CD4-positive, alpha-beta T cell treated with Interleukin-12 subunit alpha and Interleukin-12 subunit beta, for 1 hour (primary cell): ENCODE data around the gene ACADS.

Experiments
- DNase-seq: peaks from one replicate; pipeline ENCODE4 v3.0.0-alpha.2; 2020

Gene ACADS

DNA sequence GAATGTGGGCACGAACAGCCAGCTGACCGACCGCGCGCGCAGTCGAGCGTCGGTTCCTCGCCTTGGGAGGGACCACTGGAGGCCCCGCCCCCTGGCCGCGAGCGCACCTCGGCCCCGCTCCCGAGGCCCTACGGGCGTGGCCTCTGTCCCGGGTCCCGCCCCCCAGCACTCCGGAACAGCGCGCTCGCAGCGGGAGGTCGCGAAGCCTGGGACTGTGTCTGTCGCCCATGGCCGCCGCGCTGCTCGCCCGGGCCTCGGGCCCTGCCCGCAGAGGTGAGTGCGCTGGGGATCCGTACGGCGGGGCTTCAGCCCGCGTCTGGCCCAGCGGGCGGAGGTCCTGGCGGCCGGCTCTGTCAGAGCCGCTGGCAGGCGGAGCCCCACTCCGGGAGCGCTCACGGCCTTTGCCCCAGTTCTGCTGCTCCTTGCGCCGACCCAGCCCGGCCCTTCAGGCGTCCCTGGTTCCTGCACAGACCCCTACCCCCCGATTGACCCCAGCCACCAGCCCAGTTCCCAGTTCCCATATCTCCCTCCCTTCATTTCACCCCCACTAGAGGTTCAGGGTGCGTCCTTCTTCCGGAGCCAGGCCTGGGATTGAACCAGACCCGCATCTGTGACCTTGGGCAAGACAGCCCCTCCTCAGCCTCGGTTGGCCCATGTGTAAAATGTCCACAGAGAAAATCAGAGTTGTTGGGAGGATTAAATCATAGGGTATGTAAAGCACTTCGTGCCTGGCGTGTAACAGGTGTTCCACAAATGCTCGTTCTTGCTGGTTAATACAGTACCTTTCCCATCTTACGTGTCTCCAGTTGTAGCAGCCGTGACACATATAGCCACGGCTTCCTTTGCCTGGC lies at the start of gene ACADS:
TSS of gene ACADS (plus strand) at position 168 of the 851 bp plus-strand sequence. CDS start at position 228, 60 bp downstream.
- DNase-seq: peak; percentile 91

- no peak for DNase-seq
Observed at GRCh38 chr12:120677765-120678473, 47.7 kb upstream of the ACADS start.

- DNase-seq: no peak
Observed at GRCh38 chr12:120678572-120678971, 47.1 kb upstream of the ACADS start.

DNA sequence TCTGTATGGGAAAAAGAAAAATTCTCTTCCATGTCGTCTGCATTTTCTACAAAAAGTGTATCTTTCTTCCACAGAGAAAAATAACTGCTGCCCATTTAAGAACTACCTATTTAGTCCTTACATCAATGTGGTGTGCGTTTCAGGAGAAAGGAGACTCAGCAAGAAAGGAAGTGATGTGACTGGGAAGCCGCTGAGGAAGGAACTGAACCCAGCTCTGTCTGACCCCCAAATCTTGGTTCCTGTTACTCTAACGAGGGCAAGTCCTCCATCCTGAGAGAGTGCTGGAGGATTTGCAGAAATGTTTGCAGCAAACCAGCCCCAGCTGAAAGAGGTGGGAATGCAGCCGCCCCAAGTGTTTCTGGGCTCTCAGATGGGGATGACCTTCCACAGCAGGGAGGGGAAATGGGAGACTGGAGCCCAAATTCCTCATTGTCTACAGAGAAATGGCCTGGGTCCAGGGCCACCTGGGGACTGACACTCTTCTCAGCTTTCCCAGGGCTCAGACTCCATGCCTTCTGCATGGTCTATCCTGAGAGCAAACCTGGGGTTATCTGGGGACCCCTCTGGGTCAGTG lies 45.4 kb upstream of the ACADS start:
- DNase-seq: no peak

- no peak for DNase-seq
Observed at GRCh38 chr12:120684523-120684932, 41.1 kb upstream of the ACADS start.

DNA sequence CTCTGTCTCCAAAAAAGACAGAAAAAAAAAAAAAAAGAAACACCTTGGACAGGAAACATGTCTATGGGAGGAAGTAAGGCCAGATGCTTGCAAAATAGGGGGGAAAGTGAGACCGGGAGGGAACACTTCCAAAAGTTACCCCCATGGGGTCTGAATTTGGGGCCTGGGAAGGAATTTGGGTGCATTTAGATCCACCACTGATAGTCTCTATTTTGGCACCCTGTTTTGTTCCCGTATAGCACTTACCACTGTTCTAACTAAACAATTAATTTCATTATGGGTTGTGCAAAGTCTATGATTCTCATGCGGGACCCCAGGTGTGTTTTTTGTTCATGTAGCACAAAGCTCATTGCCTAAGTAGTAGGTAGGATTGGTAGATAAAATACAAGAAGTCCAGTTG lies 40.1 kb upstream of the ACADS start:
- no peak for DNase-seq

DNA sequence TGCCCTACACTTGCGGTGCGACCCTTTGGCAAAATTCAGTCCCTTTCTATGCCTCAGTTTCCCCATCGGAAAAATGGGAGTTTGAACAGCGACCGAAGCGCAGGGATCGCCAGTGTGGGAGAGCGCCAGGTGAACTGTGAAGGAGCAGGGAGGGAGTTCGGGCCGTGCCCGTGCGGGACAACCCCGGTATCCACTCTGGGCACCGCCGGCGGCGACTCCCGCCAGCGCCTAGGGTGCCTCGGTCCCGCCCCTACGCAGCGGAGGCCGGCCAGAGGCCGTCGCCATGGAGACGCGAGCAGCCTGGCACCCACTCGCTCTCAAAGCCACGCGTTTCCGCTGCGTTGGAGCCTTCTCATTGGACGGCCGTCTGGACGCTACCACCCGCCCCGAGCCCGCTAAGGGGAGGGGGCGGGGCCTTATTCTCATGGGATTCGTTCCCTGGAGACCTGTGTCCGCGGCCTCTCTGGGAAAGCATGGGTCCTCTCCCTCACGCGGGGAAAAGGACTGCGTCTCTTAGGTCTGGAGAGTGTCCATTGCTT lies 39.4 kb upstream of the ACADS start:
- DNase-seq: peak; percentile 97

- DNase-seq: peak; percentile 99
Observed at GRCh38 chr12:120686690-120687577, 38.7 kb upstream of the ACADS start, which contains the start of gene MLEC. TSS of gene MLEC (plus strand) at chr12:120687149. CDS start at chr12:120687297, 148 bp downstream.

- DNase-seq: peak; percentile 33
Observed at GRCh38 chr12:120687578-120688289, 37.9 kb upstream of the ACADS start.

DNA sequence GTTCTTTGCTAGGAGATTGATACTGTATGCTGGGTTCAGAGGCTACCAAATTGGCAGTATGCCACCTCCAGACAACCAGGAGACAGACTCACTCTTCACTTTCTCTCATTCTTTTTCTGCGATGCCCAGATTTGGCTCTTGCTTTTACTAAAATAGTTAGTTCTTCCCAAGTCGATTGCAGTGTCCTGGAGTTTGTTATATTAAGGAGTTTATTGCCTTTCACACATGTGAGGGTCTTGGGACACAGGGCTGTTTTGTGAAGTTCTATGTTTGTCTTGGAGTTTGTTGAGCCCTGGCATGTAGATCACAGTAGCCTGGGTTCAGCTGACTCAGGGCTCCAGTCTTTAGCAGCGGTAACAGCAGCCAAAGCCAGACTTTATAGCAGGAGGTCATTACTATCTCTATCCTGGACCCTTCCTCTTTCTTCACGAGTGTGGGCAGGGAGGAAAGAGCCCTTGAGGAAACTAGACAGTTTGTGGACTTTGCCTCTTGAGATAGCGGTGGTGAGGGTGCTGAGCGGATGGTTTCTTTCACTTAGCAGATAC lies 37.0 kb upstream of the ACADS start:
- no peak for DNase-seq

DNA sequence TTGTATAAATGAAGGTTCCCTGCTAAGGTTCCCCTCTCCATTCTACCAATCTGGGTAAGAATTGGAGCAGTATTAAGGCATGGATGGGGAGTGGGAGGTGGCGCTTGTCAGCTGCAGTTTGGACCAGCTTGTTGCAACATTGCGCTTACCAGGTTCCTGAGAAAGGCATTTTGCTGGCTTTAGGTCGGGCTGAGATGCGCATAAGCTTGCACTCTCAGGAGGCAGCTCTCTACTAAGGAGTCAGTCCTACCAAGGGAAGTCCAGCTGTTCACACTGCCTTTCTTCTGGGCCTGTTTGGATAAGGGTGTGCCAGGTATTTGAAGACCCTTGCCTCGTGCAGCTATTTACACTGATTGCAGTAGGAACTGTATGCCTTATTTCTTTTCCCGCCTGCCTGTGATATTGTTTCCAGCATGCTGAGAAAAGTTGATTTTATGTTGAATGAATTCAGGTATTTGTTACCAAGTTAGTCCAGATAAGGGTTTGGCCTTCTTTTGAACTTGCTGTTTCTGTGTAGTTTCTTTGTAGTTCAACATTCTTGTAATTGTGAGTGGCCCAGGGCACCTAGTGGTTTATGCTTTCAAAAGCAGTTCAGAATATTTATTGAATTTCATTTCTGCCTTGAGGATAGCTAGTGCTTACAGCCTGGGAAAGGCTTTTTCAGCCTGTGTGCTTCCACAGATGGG lies 36.1 kb upstream of the ACADS start:
- DNase-seq: no peak

- no peak for DNase-seq
Observed at GRCh38 chr12:120690083-120690450, 35.6 kb upstream of the ACADS start.

DNA sequence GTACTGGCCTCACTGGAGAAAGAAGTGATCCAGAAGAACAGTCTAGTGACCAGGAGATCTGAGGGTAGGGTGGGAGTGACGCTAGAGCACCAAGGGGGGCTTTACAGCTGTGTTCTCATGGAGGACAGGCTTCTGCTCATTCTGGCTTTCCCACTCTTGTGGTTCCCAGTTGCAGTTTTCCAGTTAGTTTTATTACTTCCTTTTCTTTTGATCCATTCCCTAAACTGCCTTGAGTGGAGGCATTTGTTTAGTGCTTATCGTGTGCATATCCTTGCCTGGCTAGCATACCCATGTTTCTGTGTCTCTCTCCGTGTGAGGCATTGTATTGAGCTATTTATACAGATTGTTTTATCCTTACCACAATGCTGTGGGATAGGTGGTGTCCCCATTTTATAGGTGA lies 34.6 kb upstream of the ACADS start:
- DNase-seq: no peak

GRCh38 chr12:120692524-120693033 lies 33.0 kb upstream of the ACADS start:
- no peak for DNase-seq

- DNase-seq: no peak
Observed at GRCh38 chr12:120693848-120694247, 31.8 kb upstream of the ACADS start.

- DNase-seq: no peak
Observed at GRCh38 chr12:120696626-120697025, 29.0 kb upstream of the ACADS start.

GRCh38 chr12:120697344-120697743 lies 28.3 kb upstream of the ACADS start:
- no peak for DNase-seq

DNA sequence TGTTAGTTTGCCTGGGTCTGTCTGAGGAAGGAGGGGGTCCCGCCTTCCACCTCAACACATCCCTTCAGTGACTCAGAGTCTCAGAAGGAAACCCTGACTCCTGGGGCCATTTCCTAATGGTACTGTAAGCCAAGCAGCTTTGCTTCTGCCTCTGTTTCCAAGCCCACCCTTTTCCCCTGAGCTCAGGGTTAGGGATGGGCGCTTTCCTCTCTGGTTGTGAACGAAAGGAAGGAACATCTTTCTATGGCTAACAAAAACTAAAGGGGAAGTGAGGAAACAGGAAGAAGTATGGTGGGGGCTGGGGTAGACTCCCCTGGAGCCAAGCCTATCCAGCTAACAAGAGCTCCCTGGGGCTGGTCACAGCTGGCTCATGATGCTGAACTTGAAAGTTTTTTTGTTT lies 27.0 kb upstream of the ACADS start:
- DNase-seq: no peak

DNA sequence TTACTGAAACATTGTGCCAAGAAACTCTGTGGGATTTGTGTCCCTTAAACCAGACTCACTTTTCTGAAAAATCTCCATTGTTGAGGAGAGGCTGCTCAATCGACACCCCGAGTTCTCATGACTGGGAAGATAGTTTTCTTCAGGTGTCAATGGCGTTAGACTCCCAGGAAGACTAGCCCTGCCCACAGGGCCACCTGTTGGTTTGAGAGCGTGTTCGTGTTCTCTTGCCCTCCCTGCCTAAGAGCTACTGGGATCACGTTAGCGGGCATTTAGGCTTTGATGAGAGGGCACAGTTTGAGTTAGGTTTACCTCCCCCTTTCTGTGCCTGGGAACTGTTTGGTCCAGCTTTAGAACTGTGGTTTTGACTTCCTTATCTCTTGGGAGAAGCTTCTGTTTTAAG lies 26.1 kb upstream of the ACADS start:
- DNase-seq: no peak

GRCh38 chr12:120700886-120701285 lies 24.7 kb upstream of the ACADS start:
- DNase-seq: no peak

GRCh38 chr12:120702637-120703036 lies 23.0 kb upstream of the ACADS start:
- no peak for DNase-seq
